IPS-NIHi11 (cell line): Measurements from ENCODE around the gene CLPTM1.
A peak's percentile ranks its signal among the peaks of the same experiment; 100 is the strongest.
"Not testable (repeated sequence)": the region's sequence is repeated elsewhere in the genome, so short reads cannot be mapped to it uniquely, and the experiment has no call there.

ENCODE experiments used
- DNase-seq: peaks from one replicate; pipeline ENCODE4 v3.0.0; 2012; ENCODE audit warnings: mixed read lengths, low spot score

CLPTM1 gene

GRCh38 chr19:44943801-44944249, 11.4 kb upstream of the CLPTM1 start:
- DNase-seq, result peak; percentile 25

DNA sequence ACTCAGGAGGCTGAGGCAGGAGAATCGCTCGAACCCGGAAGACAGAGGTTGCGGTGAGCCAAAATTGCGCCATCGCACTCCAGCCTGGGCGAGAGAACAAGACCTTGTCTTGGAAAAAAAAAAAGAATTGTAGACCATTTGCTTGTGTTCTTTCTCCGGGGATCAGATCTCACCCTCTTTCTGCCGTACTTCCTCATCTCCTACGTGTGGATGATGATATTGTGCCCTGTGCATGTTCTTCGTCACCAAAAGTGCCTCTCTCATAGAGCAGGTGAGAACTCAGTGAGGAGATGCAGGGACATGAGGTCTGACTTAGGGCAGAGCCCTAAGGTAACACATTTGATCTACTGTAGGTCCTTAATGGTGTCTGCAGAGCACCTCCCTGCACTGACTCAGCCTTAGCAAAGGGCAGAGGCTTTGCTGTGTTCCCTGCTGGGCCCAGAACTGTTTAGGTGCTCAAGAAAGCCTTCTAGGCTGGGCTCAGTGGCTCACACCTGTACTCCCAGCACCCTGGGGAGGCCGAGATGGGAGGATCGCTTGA, 8.1 kb upstream of the CLPTM1 start:
- no peak for DNase-seq

GRCh38 chr19:44948237-44948636, 6.9 kb upstream of the CLPTM1 start:
- DNase-seq, result no peak

DNA sequence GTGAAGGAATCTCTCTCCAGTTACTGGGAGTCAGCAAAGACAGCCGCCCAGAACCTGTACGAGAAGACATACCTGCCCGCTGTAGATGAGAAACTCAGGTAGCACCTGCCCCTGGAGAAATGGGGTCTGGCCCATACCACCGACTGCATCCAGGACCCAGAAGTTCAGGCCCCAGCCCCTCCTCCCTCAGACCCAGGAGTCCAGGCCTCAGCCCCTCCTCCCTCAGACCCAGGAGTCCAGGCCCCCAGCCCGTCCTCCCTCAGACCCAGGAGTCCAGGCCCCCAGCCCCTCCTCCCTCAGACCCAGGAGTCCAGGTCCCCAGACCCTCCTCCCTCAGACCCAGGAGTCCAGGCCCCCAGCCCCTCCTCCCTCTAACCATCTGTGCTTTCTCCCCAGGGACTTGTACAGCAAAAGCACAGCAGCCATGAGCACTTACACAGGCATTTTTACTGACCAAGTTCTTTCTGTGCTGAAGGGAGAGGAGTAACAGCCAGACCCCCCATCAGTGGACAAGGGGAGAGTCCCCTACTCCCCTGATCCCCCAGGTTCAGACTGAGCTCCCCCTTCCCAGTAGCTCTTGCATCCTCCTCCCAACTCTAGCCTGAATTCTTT, 6.3 kb upstream of the CLPTM1 start:
- DNase-seq, result no peak

DNA sequence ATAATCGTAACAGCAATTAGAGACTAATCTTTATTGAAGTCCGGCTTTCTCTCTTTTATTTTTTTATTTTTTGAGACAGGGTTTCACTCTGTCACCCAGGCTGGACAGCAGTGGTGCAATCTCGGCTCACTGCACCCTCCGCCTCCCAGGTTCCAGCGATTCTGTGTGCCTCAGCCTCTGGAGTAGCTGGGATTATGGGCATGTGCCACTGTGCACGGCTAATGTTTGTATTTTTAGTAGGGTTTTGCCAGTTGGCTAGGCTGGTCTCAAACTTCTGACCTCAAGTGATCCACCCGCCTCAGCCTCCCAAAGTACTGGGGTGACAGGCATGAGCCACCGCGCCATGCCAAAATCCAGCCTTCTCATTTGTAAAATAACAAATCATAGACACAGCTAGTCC, 5.6 kb upstream of the CLPTM1 start:
- no peak for DNase-seq

DNA sequence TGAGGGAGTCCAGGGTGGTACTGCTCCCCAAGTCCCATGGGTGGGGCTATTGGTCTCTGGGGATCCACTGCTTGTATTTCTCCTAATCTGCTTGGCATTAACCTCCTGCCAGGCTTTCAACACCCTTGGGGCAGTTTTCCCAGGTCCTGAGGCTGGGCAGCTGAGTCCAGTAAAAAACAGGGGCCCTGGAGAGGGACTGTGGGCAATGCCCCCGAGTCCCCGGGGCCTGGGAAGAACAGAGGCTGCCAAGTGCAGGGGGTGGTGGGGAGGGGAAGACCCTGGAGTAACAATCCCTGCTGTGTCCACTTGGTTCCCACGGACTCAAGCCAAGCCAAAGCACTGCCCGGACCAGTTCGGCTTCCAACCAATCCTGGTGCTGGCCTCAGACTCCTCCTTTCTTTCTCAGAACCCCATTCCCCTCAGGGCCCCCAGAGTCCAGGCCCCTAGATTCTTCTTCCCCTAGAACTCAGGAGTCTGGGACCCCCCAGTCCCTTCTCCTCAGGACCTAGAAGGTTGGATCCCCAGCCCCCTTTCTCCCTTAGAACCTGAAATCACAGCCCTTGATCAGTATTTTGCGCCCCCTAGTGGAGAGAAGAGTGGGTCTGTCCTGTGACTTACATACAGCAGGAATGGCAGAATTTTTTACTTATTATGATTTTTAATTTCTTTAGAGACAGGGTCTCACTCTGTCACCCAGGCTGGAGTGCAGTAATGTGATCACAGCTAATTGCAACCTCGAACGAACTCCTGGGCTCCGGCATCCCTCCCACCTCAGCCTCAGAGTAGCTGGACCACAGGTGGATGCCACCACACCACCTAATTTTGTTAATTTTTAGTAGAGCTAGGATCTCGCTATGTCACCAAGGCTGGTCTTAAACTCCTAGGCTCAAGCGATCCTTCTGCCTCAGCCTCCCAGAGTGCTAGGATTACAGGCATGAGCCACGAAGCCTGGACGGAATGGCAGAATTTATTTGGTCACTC, 3.7 kb upstream of the CLPTM1 start:
- DNase-seq, result peak; percentile 85

DNA sequence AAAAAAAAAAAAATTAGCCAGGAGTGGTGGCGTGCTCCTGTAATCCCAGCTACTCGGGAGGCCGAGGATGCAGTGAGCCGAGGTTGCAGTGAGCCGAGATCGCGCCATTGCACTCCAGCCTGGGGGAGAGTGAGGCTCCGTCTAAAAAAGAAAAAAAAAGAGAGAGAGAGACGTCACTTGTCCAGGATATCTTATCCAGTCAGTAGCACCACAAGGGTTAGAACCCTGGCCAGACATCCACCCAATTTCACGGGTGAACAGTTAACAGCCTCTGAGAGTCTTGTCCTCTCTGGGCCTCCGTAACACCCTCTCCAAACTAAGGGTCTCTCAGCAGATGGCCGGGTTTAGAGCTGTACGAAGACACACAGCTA, 917 bp upstream of the CLPTM1 start:
- DNase-seq, result no peak

DNA sequence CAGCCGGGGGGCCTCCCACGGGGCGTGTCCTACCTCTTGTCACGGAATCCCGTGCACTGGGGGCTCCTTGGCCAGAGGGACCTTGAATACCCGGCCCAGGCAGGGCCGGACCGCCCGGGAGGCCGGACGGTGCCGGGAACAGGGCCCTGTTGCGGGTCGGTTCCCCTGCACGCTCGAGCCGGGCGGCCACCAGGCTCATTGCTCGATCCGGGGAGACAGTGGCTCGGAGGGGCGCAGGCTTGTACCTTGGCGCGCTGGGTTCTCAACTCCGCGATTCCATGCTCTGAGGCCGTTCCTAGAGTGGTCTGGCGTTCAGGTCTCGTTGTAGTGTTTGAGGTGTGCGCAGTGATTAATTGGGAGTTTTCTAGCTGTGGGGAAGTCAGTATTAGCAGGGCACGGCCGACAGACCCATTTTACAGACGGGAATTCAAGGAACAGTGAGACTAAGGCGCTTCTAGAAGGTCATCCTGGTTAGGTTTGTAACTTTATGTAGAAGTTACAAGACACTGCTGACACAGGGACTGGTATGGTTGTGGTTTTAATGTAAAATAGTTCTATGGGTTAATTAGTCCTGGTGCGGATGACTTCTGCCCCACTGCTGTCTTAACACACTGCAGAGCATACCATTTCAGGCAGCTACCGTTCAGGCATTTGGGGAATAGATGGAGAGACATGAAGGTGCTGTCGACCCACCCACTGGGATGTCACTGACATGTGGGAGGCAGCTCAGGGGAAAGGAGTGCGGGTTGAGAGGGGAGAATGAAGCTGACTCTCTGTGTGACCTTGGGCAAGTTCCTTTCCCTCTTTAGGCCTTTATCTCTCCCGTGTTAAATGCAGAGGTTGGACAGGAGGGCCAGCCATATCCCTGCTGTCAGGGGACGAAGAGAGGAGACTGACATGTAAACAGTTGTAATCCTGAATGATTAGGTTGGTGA, 592 bp downstream of the CLPTM1 start:
- DNase-seq, result no peak

DNA sequence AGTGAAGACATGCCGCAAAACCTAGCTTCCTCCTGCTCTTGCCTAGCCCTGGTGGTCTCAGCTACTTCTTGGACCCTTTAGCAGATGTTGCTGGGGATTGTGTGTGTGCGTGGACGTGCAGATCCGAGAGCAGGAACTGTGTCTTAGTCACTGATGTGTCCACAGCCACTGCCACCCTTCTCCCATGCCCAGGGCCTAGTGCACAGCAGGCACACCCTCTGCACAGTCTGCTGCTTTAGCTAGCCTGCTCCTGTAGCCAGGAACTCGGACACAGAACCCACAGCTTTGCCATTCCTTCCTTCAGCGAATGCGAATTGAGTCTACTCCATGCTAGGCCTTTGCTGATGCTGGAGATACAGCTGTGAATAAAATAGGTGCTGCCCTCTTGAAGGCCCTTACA, 2.3 kb downstream of the CLPTM1 start:
- no peak for DNase-seq

DNA sequence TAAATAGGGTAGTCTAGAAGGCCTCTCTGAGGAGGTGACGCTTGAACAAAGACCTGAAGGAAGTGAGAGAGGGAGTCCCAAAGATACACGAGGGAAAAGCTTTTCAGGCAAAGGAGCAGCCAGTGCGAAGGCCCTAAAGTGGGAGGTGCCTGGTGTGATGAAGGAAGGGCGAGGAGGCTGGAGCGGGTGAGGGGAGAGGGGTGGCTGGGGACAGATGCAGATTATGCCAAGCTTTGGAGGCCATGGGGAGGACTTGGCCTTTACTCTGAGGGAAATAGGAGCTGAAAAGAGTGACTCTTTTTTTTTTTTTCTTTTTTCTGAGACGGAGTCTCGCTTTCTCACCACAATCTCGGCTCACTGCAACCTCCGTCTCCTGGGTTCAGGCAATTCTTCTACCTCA, 2.9 kb downstream of the CLPTM1 start:
- no peak for DNase-seq

DNA sequence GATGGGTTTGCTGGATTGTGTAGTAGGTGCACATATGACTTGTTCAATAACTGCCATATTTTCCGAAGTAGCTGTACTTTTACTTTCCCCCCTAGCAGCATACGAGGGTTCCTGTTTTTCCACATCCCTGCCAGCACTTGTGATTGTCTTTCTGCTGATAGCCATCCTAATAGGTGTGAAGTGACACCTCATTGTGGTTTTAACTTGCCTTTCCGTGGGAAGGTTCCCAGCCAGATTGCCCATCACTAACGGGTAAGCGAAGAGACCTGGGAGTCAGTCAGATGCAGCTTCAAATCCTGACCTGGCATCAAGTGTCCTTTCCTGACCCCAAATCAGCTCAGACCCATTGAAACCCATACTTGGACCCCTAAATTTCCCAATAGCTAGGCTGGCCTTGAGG, 4.5 kb downstream of the CLPTM1 start:
- DNase-seq, result no peak

DNA sequence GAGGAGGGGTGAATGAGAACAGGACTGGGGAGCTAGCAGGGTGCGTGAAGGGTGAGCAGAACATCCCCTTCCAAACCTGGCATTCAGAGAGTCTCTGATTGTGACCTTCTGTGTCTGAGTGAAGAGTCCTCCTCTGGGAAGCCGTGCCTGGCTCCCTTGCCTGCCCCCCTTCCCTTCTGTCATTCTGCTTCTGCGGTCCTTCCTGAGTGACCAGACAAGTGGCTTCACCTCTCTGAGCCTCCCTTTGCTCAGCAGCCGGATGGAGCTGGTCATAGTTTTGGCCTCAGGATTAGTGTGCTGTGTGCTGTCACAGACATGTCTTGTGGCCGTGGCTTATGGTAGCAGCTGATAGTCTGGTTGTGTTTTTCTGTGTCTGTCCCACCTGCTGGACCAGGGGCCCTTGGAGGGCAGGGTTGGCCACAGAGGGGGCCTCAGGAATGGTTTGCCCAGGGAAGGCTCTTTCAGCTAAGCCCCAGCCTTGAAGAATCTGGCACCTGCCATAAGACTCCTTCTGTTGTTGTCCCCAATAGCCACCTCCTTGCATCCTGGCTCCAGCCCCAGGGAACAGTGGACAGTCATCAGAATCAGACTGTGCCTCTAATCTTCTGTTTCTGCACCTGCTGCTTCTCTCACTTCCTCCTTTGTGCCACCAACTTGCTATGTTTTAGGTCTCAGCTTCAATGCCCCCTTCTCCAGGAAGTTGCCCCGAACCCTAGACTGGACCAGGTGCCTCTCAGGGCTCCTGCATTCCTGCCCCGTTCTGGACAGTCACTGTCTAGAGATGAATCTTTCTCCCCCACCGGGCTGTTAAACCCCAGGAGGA, 5.9 kb downstream of the CLPTM1 start:
- no peak for DNase-seq

- DNase-seq, result no peak
Observed at GRCh38 chr19:44961821-44962220, 6.6 kb downstream of the CLPTM1 start.

DNA sequence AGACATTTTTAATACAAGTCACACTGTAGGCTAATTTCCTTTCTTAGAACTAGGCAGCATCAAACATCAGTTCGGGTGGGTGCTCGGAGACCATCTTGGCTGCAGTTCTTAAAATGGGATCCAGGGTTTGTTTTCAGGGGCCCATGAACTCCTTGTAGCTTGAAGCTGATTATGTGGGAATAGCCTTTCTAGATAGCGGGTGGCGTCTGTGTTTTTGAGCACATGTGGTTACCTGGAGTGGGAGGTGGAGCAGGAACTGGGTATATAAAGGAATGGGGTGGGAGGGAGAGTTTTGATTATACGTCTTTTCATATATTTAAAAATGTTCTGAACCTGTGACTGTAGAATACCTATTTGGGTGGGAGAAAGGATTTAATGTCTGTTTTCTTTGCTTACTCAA, 12.9 kb downstream of the CLPTM1 start:
- DNase-seq, result no peak

DNA sequence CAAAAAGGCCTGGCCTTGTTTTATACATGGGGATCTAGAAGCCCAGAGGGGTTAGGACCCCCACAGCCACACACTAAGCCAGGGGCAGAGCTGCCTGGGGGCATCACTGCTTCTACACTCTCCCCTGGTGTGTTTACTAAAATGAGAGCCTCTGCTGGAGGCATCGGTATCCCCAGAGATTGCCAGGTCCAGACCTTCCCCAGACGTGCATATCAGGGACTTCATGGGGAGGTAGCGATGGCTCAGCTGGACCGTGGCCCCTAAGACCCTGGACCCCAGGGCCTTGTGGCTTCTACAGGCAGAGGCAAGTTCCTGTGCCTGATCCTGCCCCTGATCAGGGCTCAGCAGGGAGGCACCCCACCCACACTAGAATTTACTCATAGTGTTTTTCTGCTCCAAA, 13.5 kb downstream of the CLPTM1 start:
- no peak for DNase-seq

DNA sequence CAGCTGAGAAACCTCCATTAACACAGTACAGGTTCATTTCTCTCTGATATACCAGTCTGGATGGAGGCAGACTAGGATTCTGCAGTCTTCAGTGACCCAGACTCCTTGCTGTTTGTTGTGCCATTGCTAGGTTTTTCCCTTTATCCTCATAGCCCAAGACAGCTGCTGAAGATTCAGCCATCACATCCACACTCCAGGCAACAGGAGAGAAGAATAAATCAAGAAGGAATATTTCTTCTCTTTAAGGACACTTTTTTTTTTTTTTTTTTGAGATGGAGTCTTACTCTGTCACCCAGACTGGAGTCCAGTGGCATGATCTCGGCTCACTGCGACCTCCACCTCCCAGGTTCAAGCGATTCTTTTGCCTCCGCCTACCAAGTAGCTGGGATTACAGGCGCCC, 14.3 kb downstream of the CLPTM1 start:
- DNase-seq, result no peak

DNA sequence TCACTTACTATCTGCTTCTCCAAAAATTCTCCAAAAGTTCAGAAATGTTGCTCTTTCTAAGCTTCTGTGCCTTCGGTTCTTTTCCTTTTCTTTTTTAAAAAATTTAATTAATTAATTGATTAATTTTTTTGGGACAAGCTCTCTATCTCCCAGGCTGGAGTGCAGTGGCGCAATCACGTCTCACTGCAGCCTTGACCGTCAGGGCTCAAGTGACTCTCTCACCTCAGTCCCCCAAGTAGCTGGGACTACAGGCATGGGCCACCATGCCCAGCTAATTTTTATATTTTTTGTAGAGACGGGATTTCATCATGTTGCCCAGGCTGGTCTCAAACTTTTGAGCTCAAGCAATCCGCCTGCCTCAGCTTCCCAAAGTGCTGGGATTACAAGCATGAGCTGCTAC, 16.3 kb downstream of the CLPTM1 start:
- DNase-seq, result not testable (repeated sequence)

- no peak for DNase-seq
Observed at GRCh38 chr19:44972802-44973201, 17.6 kb downstream of the CLPTM1 start.

- no peak for DNase-seq
Observed at GRCh38 chr19:44973982-44974735, 19.0 kb downstream of the CLPTM1 start.

- DNase-seq, result no peak
Observed at GRCh38 chr19:44974857-44975256, 19.7 kb downstream of the CLPTM1 start.
